DMS53 treated with DMSO at 0.1 percent for 48 hours (cell line): ENCODE data around the gene ERBB4.

Experiments
- DNase-seq: peaks from one replicate; lab custom pipeline; 2025; ENCODE audit not compliant: unreplicated experiment; lab: John Stamatoyannopoulos, UW

Gene ERBB4

GRCh38 chr2:211845338-211846035, 693.1 kb downstream of the ERBB4 start:
- DNase-seq: no peak

DNA sequence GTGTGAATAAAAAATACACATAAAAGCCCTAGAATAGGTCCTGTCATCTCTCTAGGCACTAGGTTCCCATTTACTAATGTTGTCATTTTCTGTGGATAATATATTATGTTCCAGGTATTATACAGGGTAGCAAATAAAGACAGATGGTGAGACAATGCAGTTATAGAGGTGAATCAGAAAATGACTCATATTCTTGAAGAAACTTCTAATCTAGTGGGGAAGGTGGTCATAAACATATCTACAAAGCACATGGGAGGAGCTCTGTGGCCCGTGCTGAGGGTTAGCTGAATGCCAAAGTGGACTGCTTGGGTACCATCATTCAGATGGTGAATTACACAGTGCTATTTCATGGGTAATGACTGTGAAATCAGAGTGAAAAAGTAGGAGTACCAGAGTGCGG, 700.9 kb downstream of the ERBB4 start:
- peak; percentile 15 for DNase-seq

DNA sequence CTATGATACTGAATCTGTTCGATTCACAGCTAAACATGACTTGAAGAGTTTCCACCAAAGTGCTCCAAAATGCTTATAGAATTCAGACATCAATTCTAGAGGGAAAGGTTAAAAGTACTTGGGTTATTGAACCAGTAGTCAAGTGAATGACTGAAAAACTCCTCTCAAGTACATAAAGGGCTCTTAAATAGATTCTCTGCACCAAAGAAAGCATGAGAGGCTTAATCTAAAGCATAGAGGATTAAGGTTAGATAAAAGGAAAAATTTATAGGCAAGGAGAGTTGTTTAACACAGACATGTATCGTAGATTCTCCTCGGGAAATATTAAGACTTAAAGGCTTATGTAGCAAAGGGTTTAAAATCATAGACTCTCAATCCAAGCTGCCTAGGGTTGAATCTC, 701.4 kb downstream of the ERBB4 start:
- DNase-seq: no peak

DNA sequence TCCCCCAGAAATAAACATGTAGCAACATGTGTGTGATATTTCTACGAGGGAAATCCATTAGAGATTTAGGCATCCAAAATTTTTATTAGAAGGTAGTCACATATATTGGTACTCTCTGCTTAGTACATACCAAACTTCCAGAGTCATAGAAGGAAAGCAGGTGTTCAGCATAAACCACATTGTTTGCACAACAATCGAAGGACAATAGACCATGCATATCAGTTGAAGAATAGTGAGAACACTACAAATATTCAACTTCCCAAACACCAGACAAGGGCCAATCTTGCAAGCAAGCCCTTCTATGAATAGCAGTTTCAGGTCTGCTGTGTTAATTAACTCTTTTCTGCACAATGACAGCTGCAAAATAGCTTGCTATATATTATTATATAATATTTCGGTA, 702.2 kb downstream of the ERBB4 start:
- DNase-seq: peak; percentile 70

DNA sequence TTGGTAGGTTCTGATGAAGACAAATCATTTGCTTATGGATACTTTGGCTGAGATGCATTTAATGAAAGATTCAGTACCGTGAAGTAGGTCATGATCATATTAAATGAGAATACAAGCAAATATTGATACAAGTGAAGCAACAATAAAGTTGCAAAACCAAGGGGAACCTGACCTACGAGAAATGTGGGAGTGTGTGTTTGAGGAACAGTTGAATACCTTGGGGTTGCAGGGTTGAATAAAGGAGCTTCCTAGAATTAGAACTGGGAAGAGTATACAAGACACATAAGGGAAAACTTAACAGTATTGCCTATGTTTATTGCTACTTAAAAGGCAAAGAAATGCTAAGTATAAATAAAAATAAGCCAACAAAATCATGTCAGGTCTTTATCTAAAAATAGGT, 702.9 kb downstream of the ERBB4 start:
- peak; percentile 14 for DNase-seq

GRCh38 chr2:211833582-211834279, 704.9 kb downstream of the ERBB4 start:
- DNase-seq: no peak

- no peak for DNase-seq
Observed at GRCh38 chr2:211829725-211830124, 708.9 kb downstream of the ERBB4 start.

- DNase-seq: no peak
Observed at GRCh38 chr2:211823886-211824479, 714.6 kb downstream of the ERBB4 start.

GRCh38 chr2:211822686-211823335, 715.8 kb downstream of the ERBB4 start:
- DNase-seq: no peak

GRCh38 chr2:211816754-211817153, 721.8 kb downstream of the ERBB4 start:
- DNase-seq: no peak

DNA sequence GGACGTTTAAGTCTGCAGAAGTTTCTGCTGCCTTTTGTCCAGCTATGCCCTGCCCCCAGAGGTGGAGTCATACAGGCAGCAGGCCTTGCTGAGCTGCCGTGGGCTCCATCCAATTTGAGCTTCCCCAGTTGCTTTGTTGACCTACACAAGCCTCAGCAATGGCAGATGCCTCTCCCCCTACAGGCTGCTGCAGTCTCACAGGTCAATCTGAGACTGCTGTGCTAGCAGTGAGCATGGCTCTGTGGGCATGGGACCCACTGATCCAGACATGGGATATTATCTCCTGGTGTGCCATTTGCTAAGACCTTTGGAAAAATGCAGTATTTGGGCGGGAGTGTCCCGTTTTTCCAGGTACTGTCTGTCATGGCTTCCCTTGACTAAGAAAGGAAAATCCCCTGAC, 726.0 kb downstream of the ERBB4 start:
- DNase-seq: no peak

DNA sequence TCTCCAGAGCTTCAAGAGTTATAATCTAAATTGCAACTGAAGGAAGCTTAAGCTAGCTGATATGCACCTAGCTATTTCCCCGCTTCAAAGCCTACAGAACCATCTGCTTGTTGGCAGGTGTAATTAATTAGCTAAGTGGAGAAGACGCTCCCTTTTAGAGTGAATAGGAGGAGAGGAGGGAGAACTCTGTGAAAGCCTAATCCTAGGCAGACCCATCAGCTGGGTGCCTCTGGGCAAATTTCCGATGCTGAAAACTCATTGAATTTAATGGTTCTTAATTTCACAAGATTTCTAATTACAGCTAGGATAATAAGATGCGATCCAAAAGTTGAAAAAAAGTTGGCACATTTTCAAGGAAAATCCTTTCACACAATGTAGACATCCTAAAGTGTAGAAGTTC, 735.9 kb downstream of the ERBB4 start:
- DNase-seq: no peak

DNA sequence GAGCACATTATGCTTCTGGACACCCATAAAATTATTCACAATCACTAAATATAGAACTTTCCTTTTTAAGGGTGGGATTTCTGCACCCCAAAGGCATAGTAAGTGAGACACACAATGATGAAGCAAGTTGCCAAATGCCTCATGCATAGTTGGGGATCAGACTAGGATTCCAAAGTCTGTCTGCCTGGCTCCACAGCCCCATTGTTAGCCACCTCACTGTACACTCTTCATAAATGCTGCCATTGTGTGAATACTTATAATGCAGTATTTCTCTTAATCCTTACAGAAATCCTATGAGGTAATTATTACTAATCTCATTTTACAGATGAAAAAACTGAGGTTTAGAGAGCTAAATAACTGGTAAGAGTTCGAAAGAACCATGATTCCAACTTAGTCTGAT, 738.6 kb downstream of the ERBB4 start:
- DNase-seq: no peak

GRCh38 chr2:211798868-211799267, 739.7 kb downstream of the ERBB4 start:
- no peak for DNase-seq

GRCh38 chr2:211793690-211794089, 744.9 kb downstream of the ERBB4 start:
- no peak for DNase-seq

GRCh38 chr2:211789982-211790381, 748.6 kb downstream of the ERBB4 start:
- no peak for DNase-seq

DNA sequence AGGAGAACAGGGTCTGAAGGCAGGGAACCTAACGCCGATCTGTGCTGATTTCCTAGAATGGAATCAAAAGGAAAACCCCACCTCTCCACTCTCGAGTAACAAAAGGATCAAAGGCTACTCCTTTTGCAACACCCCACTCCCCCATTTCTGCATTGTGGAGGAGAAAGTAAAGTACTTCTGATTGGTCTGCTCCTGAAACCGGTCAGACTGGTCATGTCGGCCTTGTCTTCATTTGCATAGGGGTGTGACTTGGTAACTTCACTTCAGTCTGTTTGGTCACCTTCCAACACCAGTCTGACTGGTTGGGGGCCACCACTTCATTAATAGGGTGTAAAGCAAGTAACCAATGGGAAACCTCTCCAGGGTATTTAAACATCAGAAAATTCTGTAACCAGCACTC, 771.9 kb downstream of the ERBB4 start:
- peak; percentile 78 for DNase-seq

DNA sequence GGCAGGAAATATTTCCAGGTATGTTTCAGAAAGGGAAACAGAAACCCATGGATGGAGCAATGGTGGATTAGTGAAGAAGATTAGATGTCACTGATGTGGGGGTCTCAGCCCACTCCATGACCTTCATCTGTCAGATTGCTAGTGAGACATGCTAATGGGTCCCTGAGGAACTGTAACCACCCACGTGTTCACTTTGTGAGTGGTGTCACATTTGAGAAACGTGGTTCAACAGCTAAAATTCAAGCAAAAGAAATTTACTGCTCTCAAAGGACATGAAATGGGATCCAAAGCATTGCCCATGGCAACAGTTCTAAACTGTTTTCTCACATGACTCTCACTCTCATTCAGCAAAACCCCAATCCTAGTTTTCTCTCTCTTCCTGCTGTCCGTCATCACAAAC, 776.1 kb downstream of the ERBB4 start:
- no peak for DNase-seq

DNA sequence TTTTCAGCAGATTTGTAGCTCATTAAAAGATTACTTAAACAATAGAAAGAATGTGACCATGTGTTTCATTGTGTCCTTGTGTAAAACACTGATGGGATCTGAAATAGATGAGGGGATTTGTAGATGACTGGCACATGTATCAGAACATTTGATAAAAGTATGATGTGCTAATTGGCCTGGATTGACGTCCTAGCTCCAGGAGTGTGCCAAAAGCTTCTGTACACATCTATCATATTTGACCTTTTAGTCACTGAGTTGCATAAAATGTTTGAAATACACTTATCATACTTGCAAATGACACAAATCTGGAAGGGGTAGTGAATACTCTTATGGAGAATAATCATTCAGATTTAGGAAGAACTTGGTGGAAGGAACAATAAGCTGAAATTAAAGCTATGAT, 778.5 kb downstream of the ERBB4 start:
- DNase-seq: no peak

DNA sequence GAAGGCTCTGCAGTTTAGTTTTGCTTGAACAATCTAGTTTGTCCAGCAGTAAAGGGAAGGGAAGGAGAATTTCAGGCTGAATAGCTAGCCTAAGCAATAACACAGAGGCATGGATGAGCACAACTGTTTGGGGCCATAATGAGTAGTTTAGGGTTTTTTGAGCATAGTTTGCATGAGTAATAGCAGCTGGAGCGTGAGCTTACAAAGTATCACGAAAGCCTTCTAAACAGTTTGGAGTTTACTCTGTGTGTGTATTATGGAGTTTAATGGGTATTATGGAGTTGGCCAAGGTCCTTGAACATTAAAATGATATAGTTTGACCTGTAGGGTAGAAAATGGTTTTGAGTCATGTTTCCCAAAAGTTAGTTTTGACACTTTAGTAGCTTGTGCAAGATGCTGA, 782.3 kb downstream of the ERBB4 start:
- no peak for DNase-seq

DNA sequence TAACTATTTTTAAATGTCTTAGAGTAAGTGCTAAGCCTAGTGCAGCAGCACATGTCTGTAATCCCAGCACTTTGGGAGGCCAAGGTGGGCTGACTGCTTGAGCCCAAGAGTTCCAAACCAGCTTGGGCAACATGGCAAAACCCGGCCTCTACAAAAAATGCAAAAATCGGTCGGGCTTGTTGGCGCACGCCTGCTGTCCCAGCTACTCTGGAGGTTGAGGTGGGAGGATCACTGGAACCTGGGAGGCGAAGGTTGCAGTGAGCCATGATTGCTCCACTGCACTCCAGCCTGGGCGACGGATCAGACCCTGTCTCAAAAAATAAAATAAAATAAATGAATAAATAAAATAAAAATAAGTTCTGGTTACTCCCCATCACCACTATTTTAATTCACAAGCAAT, 783.4 kb downstream of the ERBB4 start:
- DNase-seq: no peak

DNA sequence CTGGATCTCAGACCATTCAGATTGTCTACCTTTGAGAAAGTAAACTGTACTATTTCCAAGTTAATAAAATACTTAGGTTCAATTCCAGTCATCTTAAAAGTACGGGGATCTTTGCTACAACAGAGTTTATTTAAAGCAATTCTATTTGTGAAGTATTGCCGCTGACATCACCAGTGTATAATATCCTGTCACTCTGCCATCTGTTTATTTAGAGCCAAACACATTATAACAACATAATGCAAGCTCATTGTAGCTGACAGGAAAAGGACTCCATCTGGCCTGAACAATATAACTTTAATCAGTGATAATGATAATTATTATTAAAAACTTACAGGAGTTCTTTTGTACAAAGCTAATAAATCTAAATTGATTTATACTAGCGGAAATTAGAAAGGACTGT, 786.8 kb downstream of the ERBB4 start:
- DNase-seq: peak; percentile 9
